Pulmonary artery endothelial cell (primary cell): Measurements from ENCODE around the gene PDZRN4. TPM values are rescaled to one million over a fixed set of nuclear protein-coding genes. Genes with fewer than 3 reads are reported as not detected.

Experiments
- DNase-seq: peaks from one replicate; pipeline ENCODE4 v3.0.0-alpha.2; 2011; ENCODE audit warnings: low read depth, low spot score
- total RNA-seq: library from RNA; depleted of rRNA; stranded (reverse); fragments of >200 nt; gene quantifications from 2 replicates; pipeline ENCODE4 v1.2.3, GENCODE V29; 2014

PDZRN4 gene
- total RNA-seq, 1 donor from 2014 or later = not detected

DNA sequence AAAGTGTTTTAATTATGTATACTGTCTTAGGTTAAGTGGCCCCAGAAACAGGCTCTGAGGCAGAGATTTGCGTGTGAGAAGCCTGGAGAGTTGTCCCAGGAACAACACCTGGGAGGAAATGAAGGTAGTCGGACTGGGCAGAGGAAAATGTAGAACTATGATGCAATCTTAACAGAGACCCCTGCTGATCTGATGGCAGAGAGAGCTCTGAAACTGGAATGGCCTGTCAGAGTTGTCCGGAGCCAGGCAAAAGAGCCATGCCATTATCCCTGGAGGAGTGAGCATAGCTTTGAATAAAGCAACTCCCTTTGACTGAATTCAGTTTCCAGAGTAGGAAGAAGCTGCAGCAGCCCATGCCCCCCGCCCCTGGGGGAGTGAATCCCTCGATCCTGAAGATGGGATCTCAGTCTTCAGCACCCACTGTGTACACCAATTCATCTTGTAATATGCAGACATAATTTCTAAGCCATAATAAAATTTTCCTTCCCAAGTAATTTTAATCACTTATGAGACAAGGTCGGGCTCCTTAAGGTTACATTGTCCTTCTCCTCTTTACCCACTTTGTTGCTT is 264.8 kb downstream of the PDZRN4 start:
- DNase-seq = no peak

DNA sequence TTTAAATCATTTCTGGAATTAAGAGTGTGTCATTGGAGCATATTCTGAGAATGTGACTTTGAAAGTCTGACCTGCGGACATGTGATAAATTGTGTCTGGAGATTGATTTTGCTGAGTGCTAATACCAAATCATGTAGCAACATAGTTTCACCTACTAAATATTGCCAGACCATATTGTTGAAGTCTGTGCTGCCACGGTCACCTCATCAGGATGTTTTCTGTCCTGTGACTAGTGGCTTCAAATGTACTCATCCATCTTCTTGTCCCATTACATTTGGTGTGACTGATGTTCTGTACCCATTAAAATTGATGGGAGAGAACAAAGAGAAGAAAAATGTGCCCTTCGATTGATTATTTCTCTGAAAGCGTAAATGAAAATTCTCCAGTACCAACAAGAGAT is 265.3 kb downstream of the PDZRN4 start:
- DNase-seq = no peak

DNA sequence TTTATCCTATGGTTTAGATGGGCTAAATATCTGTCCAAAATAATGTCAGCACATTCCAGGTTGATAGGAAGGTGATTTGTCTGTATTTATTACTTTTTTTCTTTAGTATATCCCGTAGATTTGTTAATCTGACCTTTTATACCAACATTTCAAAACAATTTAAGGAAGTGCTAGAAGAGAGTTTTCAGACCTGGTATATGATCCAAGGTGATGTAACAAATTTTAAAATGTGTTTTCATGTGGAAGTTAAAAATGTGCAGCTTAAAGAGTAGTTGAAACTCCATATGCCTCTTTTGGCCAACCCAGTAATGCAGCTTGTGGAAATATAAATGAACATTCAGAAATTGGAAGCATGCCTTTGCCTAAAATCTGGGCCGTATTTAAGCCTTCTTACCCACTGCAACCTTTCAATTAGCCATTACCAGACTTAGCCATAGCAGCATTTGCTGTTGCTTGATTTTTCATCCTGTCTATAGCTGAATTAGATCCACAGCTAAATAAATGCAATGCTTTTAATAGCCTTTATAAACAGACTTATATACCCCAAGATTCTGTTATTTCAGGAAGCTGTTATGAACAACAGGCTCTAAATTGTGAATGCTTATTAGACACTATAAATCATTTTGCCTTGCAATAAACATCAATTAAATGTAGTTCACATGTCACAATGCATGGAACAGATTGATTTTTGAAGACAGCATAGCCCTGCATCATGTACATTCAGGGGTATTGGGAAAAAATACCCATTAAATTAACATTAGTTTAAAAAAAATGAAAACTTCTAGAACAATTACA is 271.2 kb downstream of the PDZRN4 start:
- DNase-seq = no peak

DNA sequence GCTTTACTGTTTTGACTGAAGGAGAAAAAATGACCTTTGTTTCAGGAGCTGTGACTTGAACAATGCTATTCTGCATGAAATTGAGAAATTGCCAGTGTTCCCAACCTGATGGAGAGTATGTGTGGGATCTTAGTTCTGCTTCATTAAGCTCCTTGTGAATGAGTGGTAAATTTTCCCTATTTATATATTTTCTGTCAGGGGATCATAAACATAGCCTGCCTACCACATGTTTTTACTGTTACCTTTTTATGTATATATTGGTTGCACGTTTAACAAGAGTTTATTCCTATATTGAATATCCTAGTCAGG is 271.7 kb downstream of the PDZRN4 start:
- DNase-seq = no peak

DNA sequence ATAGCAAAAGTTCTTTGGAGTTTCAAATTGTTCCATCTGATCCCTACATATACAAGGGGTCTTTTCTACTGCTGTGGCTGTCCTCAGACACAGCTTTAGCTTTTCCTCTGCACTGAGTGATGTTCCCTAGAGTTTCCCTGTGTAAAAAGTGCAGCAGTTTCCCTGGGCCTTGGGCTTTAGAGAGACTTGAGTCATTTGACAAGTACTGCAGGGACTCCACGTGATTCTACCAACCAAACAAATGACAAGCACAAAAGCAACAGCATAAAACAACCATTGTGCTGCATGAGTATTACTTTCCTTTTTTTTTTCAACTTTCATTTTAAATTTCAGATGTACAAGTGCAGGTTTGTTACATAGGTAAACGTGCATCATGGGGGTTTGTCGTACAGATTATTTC is 272.8 kb downstream of the PDZRN4 start:
- no peak for DNase-seq

DNA sequence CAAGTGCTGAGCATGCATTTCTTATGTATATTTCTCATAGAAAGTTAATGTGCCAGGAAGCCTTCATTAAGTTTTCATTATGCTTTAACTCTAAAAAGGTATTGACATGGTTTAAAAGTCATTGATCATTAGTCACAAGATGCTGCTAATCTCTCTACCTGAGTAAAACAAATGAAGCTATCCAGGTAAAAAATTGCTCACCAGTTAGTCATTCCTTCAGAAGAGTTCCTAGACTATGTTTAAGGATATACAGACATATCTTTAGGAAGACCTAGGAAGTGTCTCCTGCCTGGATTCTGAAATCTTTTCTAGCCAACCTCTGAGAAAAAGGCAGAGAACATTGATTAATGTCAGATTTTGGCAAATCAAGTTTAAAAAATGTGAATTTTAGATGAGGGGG is 274.2 kb downstream of the PDZRN4 start:
- DNase-seq = no peak

DNA sequence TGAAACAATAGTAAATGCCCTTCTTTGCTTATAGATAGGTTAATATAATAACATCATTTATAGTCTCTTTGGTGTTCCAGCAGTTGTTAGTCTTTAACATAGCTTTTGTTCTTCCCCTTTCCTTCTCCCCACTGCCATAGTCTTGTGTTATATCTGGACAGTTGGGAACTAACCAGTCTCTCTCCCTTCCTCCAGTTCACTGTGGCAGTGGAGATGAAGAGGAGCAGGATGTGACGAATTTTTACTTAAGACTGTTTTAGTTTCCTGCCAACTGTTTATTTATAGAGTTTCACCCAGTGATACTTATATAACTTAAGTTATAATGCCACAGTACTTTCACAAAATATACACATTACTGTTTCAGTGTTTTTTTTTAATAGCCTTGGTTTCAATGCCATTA is 277.4 kb downstream of the PDZRN4 start:
- DNase-seq = no peak

DNA sequence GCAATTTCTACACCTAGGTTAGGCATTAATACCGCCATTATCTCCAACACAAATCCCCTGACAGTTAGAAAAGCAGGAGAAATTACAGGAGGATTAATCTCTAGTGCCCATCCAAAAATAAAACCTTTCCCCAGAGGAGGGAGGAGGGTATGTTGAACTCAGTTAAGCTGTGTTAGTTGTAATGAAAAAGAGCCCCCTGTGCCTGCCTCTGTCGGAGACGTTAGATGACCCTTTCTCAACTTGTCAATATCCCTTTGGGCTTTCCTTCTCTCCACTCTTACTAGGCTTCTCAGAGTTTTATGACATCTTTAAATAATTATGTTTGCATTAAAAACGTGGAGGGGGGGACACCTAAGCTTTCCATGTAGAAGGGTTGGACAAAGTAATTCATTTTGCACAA is 278.2 kb downstream of the PDZRN4 start:
- DNase-seq = no peak

DNA sequence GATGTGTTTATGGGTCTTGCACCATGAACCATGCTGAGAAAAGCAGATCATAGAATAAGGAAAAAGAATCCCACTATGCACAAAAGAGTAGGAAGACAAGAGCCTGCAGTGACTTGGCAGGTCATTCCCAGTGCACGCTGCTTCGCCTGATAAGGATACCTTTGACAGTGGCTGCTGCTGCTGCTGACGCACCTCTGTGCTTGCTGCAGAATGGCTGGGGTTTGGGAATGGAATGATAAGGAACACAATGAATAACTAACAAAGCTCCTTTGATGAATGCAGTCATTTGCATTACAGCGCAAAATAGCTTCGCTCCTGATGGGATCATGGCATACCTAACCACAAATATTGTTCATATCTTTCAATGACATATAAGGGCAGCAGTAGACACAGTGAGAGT is 278.7 kb downstream of the PDZRN4 start:
- no peak for DNase-seq

DNA sequence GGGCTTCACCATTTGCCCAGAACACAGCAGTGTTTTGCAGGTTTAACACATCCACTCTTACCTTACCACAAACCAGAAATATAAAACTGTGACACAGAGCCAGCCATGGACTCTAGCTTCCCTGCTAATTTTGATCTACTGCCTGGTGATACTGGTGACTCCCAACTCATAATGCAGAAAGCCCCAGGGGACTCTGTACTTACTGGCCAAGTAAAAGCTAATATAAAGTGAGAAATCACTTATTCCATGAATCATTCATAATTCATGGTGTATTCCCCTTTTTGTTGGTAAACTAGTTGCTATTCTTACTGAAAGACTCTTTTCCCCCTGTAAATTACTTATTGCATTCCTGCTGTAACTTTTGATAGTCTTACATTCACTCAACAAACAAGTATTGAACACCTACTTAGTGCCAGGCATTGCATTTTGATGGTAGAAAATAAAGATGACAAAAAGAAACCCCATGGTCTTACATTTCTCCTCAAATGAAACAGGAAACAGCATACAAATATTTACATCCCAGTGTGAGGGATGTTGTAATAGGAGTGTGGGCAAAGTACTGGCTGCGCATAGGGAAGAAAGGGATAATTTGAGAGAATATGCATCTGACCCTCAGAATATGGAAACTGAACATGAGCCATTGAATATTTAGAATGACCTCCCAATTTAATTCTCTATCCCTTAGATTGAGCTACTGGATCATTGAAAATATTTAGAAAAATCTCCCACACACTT is 279.6 kb downstream of the PDZRN4 start:
- no peak for DNase-seq

DNA sequence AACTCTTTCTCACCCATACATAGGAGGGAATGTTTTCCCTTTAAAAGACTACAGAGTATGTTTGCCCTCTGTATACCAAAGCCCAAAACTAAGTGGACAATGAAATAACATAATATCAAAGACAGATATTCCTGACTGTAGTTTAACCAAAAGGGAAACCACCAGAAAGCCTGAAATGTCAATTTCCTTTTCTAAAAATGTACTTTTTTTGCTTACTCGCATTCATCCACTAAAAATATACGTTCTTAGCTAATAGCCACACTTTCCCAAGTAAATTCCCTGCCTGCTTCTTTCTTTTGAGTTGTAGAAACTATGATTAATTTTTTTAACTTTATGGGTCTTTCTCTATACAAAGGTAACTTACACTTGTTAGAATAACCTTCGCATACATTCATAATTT is 280.2 kb downstream of the PDZRN4 start:
- no peak for DNase-seq

DNA sequence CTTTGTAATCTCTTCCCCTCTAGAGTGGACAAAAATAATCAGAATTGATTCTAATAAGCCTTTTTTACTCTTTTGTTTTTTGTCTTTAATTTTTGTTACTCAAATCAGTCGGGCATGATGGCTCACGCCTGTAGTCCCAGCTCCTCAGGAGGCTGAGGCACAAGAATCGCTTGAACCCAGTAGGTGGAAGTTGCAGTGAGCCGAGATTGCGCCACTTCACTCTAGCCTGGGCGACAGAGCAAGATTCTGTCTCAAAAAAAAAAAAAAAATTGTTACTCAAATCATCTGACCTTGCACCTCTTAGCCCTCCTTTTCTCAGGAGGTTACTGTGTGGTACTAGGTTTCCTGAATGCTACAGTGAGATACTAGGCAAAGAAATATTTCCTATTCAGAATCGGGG is 280.6 kb downstream of the PDZRN4 start:
- DNase-seq = no peak

DNA sequence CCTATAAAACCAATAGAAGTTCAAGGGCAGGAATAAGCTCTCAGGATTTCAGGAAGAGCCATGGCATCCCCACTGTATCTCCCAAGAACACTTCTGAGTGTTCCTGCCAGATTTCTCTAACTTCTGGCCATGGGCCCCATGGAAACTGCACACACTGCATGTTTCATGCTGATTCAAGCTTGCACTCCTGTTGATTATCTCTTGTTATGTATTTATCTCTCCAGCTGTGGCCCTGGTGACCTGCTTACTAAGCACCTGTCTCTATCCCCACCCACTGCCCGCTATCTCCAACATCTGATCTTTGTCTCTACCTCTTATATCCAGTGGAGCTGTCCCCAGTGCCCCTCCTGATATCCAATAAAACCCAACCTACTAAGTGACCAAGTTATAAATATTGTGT is 285.3 kb downstream of the PDZRN4 start:
- no peak for DNase-seq

DNA sequence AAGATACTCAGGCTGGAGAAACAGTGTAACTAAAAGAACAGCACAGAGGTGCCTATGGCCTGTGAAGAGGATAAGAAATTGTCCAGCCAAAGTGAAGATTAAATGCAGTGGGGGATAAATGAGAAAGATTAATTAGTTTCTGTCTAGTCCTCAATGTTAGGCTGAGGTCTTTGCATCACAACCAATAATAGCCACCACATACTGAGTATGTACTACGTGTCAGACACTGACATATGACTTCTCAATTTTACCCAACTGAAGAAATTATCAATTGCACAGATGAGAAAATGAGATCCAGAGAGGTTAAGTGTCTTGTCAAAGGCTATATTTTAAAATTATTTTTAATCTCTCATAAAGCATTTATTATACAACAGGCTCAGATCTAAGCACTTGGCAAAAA is 285.9 kb downstream of the PDZRN4 start:
- no peak for DNase-seq

DNA sequence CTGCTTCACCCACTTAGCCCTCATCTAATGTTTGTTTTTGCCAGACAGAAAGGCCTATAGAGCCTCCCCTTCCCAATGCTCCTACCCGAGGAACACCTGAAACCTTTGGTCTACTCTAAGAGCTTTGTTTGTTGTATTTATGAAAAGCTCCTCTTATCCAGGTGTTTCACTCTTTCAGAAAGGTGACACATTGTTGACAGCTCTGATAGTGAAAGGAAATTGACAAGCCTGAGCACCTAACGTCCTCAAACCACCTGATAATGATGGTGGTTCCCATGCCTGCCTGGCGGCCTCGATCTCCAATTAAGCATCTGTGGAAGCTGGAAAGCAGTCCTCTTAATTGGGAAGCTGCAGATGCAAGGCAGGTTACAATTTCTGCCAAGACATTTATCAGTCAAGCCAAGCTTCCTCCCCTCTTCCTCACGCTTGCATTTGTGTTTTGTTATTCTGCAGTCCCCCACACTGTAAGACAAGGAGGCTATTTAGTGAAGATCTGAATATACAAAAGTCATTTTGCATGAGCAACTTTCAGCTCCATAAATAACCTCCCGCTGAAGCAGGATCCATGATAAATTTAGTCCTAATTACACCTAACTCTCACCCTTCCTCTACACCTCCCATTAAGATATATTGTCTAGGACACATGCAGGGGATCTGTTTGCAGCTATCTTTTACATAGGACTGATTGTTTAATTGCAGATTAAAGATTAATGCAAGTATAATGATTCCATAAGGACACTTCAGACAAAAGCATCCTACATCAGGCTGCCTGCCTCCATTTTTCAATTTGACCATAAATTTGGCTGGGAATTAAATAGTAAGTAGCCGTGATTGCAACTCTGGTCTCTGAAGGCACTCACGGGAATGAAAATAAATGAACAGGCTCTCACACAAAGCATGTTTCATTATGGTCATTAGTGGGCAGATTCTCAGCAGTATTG is 288.6 kb downstream of the PDZRN4 start:
- DNase-seq = no peak

DNA sequence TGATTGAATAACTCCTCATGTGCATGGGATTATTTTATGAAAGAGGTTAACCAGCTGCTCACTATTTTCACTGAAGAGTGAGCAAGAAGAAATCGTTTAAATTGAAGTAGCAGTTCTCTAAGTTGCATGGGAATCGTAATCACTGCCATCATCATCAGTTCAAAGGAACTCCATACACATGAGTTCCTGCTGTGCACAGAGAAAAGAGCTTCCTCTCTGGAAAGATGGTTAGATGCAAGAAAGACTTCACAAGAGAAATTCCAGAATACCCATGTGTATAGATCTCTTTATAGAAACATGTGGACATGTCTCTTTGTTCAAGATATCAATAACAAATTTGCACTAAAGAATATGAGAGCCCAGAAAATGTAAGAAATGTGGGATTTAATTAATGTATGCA is 291.3 kb downstream of the PDZRN4 start:
- no peak for DNase-seq

DNA sequence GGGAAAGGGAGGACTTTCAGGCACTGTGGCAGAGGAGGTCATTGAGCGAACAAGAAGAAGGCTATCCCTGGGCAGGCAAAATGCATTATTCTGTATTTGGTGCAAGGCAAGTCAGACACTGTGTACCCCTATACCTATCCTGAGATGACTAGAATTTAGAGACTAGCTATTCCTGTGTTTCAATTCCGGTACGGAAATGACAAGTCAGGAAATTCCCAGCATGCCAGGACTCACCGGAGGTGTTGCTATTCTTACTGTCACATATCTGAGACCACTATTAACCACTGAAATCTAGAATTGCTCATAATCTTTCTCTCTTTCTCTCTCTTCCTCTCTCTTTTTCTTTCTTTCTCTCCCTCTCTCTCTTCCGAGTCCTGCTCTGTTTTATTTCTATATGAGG is 297.1 kb downstream of the PDZRN4 start:
- peak; percentile 26 for DNase-seq

DNA sequence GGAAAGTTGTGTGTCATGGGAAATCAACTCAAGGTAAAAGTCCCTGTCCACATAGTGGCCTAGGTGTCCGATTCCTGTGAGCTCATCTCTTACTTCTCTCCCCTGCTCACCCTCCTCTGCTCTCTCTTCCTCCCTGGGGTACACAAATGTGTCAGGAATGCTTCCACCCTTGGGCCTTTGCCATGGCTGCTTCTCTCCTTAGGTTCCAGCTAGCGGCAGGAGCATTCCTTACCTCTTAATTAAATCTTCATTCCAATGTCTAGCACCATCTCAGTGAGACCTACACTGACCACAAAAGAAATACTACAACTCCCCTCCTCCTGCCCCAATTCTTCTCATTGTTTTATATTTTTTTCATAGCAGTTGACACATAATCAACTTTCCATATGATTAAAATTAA is 298.6 kb downstream of the PDZRN4 start:
- no peak for DNase-seq

DNA sequence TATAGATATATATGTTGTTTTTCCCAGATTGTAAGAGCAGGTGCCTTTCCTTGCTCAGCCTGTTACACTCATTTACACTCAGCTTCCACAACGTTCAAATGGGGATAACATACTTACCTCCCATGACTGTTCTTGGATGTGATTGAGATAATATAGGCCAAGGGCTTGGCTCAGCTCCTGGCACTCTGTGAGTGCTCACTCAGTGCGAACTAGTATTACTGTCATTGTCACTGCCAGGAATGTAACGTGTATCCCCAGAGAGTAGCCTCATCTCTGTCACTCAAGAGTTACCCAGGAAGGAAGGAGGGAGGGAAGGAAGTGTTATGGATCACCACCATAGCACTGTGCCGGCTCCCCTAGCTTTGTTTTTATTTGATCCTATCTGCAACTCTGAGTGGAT is 307.9 kb downstream of the PDZRN4 start:
- DNase-seq = no peak

DNA sequence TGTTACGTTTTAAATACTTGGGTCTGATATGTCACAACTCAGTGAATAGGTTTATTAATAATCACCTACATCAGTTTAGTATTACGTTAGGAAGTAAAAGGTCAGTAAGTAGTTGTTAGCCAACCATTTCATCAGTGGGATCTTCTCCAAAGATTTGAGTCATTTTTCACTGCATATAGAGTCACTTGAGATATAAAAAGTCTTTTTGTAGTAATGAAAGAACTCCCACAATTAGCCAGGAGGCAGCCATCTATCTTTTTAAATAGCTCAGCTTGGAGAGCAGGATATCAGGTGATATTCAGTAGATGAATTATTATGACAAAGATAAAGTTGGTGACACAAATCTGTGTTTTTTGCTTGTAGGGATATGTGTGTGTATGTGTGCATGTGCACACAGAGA is 309.3 kb downstream of the PDZRN4 start:
- no peak for DNase-seq

DNA sequence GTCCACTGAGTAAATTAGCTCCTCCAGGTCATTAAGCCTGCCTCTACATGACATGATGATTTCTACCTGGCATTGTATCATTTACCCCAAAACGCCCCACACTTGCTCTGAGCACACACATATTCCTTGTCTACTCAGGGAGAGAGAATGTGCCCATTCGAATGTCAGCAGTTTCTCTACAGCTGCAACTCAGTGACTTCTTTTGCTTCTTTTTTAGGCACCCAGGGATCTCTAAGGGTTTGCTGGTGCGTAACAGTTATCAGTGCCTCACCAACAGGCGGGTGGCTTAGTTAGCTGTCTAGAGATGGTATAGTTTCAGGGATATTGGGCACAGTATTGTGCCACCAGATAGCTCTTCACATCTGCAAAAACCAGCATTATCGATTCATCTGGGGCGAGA is 316.9 kb downstream of the PDZRN4 start:
- no peak for DNase-seq

DNA sequence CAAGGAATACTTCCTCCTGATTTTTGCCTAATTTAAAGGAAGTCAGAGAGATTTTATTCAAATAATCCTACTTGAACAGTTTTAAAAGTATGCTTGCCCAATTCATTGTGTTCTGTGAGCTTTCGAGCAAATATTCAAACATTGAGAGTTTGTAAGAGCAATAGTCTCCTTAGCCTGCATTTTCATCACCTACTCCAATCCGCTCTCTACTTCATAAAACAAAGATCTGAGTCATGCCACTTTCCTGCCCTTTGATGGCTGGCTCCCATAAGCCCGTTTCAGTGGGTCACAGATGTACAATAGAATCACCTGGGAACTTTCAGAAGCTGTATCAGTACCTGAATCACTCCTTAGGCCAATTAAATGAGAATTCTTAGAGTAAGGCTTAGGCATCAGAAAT is 319.2 kb downstream of the PDZRN4 start:
- DNase-seq = no peak
